Activated CD8-positive, alpha-beta memory T cell treated with anti-CD3 and anti-CD28 coated beads for 48 hours (primary cell): ENCODE results near the gene PRDM8.
"Not testable (repeated sequence)": the region's sequence is repeated elsewhere in the genome, so short reads cannot be mapped to it uniquely, and the experiment has no call there.

Experiments
- DNase-seq, 3 experiments: peaks; one replicate each; pipeline ENCODE4 v3.0.0-alpha.2; 2020; ENCODE audit warnings: low read depth in 2 of 3, low spot score in 2 of 3

Gene PRDM8

GRCh38 chr4:80225595-80225994 is 28.3 kb downstream of the PRDM8 start:
- no peak for DNase-seq

GRCh38 chr4:80226094-80226493 is 28.8 kb downstream of the PRDM8 start:
- no peak for DNase-seq

- DNase-seq, result no peak
Observed at GRCh38 chr4:80228460-80228859, 31.2 kb downstream of the PRDM8 start.

- DNase-seq, result no peak
Observed at GRCh38 chr4:80229128-80229527, 31.8 kb downstream of the PRDM8 start.

GRCh38 chr4:80229590-80229989 is 32.3 kb downstream of the PRDM8 start:
- DNase-seq, result no peak

GRCh38 chr4:80231180-80231579 is 33.9 kb downstream of the PRDM8 start:
- no peak for DNase-seq

GRCh38 chr4:80232707-80233370 is 35.5 kb downstream of the PRDM8 start:
- DNase-seq, result no peak

GRCh38 chr4:80233390-80233789 is 36.1 kb downstream of the PRDM8 start:
- DNase-seq, result no peak

- DNase-seq, result no peak
Observed at GRCh38 chr4:80235451-80235850, 38.1 kb downstream of the PRDM8 start.

DNA sequence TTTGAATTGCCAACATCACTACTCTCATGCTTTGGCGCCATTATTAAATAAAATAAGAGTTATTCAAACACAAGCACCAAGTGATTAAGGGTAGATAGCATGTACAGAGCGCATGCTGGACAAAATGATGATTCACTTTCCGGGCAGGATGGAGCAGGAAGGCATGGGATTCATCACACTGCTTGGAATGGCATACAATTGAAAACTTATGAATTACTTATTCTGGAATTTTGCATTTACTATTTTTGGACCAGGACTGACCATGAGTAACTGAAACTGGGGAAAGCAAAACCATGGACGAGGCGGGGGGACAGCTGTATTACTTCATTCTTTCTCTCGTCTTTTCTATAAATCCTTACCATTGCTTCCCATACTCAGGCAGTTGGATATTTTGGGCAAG is 40.7 kb downstream of the PRDM8 start:
- DNase-seq, result no peak

DNA sequence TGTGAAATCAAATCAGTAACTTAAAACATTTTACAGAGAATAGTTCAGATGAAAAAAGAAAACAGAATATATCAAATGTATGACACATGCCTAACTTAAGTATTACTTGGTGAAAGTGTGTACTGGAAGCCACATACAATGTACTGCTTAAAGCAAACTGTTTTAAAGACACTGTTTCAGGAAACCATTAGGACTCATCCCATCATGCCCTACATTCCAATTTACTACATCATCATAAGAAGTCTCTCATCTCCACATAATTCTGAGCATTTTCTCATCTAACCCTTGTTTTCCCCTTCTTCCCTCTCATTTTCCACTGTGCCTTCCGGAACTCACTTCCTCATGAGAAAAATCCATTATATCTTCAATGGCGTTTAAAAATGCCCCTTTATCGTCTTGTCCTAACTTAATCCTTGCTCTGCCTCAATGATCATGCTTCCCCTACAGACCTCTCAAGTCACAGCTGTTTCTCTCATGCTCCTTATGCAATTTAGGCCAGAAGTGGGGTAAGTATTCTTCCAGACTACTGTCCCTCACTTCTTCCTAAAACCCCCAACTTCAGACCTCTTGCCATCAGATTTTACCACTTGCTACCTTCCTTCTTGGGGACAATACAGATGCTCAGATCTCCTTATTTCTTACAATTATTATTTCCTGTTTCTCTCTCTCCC is 42.3 kb downstream of the PRDM8 start:
- no peak for DNase-seq

DNA sequence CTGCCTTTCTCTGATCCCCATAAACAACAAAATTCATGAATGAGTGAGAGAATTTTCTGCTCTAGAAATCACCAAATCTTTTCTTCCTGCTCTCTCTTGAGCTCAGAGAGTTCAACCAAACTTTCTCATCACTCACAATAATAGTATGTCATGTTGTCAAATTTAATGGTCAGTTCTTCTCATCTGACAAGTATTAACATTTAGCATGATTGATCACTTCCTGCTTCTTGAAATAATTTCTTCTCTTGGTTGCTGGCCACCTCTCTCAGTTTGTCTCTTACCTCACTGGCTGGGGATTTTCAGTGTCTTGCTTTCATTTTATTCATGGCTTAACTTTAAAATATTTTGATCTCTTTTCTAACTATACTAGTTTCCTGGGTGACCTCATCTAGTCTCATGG is 43.7 kb downstream of the PRDM8 start:
- DNase-seq, result no peak

- DNase-seq, result no peak
Observed at GRCh38 chr4:80243274-80244018, 46.1 kb downstream of the PRDM8 start.

DNA sequence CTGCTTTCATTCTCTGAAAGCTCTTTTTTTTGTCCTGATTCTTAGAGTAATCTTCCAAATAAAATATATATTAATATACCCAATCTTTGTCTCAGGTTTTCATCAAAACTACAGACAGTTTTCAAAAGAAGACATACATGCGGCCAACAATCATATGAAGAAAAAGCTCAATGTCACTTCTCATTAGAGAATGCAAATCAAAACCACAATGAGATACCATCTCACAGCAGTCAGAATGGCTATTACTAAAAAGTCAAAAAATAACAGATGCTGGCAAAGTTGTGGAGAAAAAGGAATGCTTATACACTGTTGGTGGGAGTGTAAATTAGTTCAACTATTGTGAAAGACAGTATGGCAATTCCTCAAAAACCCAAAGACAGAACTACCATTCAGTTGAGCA is 50.2 kb downstream of the PRDM8 start:
- DNase-seq, result not testable (repeated sequence)

DNA sequence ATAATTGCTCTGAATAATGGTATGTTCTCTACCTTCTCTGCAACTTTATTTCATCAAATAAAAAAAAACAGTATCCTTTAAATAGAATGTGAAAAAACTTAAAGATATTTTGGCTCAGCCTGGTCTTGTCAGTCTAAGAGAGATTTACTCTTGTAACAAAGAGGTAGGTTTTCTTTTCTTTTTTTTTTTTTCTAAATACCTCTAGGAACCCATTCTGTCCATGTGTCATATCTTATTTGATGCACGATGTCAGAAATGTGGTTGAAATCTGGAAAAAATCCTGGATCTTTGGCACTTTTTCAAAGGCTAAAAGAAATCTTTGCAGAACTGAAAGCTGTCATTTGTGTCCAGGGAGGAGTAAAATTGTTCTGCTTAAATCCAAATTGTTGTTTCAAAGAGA is 51.8 kb downstream of the PRDM8 start:
- DNase-seq, result no peak

- no peak for DNase-seq
Observed at GRCh38 chr4:80252427-80252826, 55.1 kb downstream of the PRDM8 start.

- no peak for DNase-seq
Observed at GRCh38 chr4:80252953-80253352, 55.6 kb downstream of the PRDM8 start.

DNA sequence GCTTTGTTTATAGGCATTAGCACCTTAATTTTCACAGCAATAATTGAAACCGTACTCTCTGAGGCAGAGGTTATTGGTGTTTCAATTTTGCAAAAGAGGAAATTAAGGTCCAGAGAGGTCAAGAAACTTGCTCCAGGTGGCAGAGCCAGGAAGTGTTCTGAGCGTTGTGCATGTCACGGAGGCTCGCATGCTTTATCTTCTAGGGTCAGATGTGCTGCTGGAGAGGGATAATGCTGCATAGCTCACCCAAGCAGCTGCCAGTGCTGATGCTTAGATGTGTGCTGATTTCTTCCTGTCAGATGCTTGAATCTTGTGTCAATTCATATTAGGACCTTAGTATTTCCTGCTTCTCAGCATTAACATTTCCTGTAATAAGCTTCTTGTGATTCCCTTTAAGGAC is 56.2 kb downstream of the PRDM8 start:
- no peak for DNase-seq
